ENCODE results near the gene MGAT4C.

Gene MGAT4C

GRCh38 chr12:85996280-85996679 is 259.9 kb downstream of the MGAT4C start:
- no peak overlapping the region for H3K27ac ChIP-seq
- no peak for DNase-seq (ENCODE audit: low read depth, low spot score)

GRCh38 chr12:85993746-85994145 is 262.4 kb downstream of the MGAT4C start:
- no peak overlapping the region for H3K27ac ChIP-seq
- no peak for DNase-seq (ENCODE audit: low read depth, low spot score)

- no peak overlapping the region for H3K27ac ChIP-seq
- no peak for DNase-seq (ENCODE audit: low read depth, low spot score)
Measured at GRCh38 chr12:85985996-85986395, 270.2 kb downstream of the MGAT4C start.

DNA sequence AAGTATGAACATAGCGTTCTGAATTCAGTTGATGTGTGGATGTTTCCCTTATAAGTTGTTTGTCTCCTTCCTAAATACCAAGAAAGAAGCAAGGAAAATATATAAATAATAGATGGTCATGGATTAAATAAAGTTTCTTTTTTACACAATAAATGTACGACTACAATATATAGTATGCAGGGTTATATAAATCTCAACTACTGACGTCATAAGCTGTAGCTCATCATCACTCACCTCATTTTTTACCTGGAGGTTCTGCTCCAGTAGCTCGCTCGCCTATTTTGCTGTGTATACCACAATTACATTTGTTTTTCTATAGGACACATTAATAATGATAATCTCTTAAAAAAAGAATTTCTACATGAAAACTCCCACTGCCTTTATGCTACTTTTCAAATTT is 272.6 kb downstream of the MGAT4C start:
- no peak for DNase-seq (ENCODE audit: low read depth, low spot score)
- no peak overlapping the region for H3K27ac ChIP-seq

GRCh38 chr12:85979641-85980040 is 276.6 kb downstream of the MGAT4C start:
- no peak for DNase-seq (ENCODE audit: low read depth, low spot score)

DNA sequence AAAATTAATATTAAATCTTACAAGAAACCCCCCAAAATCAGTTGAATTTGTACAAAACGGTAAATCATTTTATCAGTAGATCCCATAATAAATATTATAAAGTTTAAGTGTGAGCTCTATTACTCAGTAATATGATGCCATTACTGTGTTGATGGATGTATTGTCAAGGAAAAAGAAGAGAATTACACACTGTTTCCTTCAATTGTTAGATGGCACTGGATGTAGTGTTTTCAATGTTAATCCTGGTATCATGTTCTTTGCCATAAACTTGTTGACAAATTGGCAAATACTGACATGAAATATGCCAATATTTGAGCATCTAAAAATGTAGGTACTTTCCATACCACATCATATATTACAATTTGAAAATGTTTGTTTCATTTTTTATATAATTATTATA is 280.5 kb downstream of the MGAT4C start:
- no peak overlapping the region for H3K27ac ChIP-seq
- DNase-seq (ENCODE audit: low read depth, low spot score), result no peak

More at GRCh38 chr12:85979641-85980040, 276.6 kb downstream of the MGAT4C start:
- no peak overlapping the region for H3K27ac ChIP-seq

DNA sequence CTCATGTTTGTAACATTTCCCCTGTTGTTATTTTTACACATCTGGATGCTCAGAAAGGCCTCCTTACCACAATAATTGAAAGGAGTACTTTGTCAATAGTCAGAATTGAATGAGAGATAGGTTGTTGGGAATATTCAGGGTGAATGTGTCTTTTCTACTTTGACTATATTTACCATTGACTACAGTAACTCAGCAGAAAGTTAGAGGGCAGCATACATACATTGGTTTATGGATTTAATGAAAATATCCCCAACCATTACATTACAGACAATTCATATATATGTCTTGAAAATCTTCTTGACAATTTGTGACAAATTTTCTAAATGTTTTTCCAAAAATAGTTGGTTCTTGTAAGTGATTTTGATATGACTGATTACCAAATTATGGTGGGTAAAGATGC is 284.4 kb downstream of the MGAT4C start:
- H3K27ac ChIP-seq, result no peak overlapping the region
- DNase-seq (ENCODE audit: low read depth, low spot score), result no peak

- no peak overlapping the region for H3K27ac ChIP-seq
- DNase-seq (ENCODE audit: low read depth, low spot score), result no peak
Measured at GRCh38 chr12:85968606-85969005, 287.6 kb downstream of the MGAT4C start.

- no peak for DNase-seq (ENCODE audit: low read depth, low spot score)
- H3K27ac ChIP-seq, result no peak overlapping the region
Measured at GRCh38 chr12:85963326-85963725, 292.9 kb downstream of the MGAT4C start.

GRCh38 chr12:85956081-85956480 is 300.1 kb downstream of the MGAT4C start:
- H3K27ac ChIP-seq, result no peak overlapping the region
- no peak for DNase-seq (ENCODE audit: low read depth, low spot score)

DNA sequence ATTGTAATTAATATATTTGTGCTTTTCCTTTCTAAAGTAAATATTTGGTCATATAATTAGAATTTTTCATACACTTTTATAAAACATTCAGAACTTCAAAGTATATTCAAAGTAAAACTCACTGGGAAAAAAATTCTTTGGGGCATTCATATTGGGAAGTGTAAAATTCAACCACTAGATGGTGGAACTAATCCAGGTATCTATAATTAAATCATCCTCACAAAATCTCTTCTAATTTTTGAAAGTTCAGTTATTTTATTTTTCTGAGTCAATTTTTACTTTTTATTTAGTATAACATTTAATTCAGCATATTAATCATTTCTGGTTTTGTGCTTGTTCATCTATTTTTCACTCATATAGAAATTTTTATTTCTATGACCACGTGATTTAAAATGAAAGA is 301.1 kb downstream of the MGAT4C start:
- DNase-seq (ENCODE audit: low read depth, low spot score), result no peak
- no peak overlapping the region for H3K27ac ChIP-seq

DNA sequence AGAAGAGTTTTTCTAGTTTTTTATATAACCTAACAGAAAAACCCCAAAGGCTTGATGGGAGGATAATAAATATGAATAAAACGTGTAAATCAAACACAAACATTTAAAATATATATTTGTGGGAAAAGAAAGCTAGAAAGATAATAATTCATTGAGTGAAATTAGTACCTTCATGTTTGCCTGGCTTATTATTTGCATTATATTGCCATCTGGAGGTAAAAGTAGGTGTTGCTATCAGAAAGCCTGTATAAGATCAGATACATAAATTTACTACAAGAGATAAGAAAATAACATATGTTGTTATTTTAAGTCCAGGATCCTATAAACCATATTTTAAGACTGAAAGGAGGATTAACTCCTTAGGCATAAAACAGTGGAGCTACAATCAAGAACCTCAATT is 304.4 kb downstream of the MGAT4C start:
- H3K27ac ChIP-seq, result no peak overlapping the region
- DNase-seq (ENCODE audit: low read depth, low spot score), result no peak

DNA sequence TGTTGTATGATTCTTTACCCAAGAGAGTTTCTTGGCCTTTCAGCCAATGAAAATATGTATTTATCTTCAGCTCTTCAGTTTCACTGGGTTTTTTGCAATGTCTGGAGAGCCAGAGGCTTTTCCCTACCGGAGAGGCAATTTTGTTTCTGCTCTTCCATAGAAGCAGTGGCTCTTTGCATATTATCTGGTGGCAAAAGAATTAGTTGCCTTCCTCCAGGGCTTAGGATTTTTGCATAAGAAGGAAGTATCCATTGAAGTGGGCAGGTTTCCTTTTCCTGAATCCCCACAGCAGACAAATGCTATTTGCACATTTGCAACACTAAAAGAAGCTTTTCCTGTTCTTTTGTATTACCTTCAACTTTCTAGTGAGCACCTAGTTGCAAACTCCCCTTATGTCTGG is 306.9 kb downstream of the MGAT4C start:
- no peak for DNase-seq (ENCODE audit: low read depth, low spot score)
- H3K27ac ChIP-seq, result no peak overlapping the region

DNA sequence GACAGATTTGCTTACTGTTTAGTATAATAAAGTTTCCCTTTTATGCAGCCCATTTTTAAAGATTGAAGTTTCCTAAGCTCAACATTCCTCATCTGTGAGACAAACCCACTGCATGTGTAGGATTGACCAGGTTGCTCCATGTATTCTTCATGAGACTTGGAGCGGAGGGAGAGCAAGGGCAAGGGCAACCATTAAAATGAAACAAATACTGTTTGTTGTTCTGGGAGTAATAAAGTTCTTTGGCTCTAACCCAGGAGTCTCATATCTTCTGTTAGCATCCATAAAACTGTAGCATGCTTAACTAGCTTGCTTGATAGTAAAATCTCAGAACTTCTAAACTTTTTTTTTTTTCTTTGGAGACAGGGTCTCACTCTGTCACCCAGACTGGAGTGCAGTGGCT is 307.9 kb downstream of the MGAT4C start:
- H3K27ac ChIP-seq, result no peak overlapping the region
- DNase-seq (ENCODE audit: low read depth, low spot score), result no peak

GRCh38 chr12:85947286-85947685 is 308.9 kb downstream of the MGAT4C start:
- DNase-seq (ENCODE audit: low read depth, low spot score), result no peak

DNA sequence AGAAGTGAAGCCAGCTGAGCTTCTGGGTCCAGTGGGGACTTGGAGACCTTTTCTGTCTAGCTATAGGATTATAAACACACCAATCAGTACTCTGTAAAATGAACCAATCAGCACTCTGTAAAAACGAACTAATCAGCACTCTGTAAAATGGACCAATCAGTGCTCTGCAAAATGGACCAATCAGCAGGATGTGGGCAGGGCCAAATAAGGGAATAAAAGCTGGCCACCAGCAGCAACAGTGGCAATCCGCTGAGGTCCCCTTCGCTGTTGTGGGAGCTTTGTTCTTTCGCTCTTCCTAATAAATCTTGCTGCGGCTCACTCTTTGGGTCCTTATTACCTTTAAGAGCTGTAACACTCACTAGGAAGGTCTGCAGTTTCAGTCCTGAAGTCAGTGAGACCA is 309.8 kb downstream of the MGAT4C start:
- no peak overlapping the region for H3K27ac ChIP-seq
- no peak for DNase-seq (ENCODE audit: low read depth, low spot score)

More at GRCh38 chr12:85947286-85947685, 308.9 kb downstream of the MGAT4C start:
- no peak overlapping the region for H3K27ac ChIP-seq

DNA sequence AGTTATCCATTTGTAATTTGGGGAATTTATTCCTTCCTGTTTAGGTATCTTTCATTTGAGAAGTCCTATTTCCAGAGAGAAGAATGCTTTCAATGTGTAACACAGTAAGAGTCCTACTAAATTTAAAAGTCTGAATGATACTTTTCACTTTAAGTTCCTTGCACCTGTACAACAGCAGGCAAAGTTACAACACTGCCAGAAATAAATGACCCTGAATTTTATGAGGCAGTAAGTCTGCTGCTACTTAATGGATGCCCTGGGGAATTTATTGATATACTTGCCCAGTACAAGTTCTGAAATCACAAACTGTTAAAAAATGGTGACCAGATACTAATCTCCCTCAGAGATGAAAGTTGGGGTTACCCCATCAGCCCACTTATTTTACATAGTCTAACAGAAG is 329.0 kb downstream of the MGAT4C start:
- DNase-seq (ENCODE audit: low read depth, low spot score), result no peak
- H3K27ac ChIP-seq, result no peak overlapping the region

GRCh38 chr12:85923767-85924331 is 332.3 kb downstream of the MGAT4C start:
- H3K27ac ChIP-seq, result no peak overlapping the region
- DNase-seq (ENCODE audit: low read depth, low spot score), result no peak

DNA sequence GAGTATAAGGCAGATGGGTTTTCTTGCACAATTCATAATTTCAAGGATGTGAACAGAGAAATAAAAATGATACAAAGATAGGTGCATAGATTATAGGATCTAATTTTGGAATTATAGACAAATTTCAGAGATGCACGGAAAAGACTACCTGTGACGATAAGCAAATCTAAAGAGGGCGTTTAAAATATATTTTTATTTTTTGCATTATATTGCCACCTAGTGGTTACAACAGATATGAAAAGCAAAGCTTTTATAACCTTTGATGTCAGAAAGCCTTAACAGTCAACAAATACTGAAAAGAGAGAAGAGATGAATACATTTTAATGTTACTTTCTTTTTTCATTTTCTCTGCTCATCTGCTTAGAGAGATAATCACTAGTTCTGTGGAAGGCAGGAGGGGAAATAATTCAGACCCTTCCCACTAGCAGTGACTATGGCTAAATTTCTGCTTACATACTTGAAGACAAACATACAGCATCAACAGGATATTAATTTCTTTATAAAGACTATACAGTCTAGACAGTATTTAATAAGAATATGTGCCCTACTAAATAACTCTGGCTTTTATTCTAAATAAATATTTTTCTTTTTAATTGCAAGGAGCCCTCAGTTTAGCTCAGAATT is 335.8 kb downstream of the MGAT4C start:
- no peak for DNase-seq (ENCODE audit: low read depth, low spot score)
- no peak overlapping the region for H3K27ac ChIP-seq
